Right ventricle myocardium inferior (tissue), 1 donor: Measurements from ENCODE around the gene TCP1. TPM values are rescaled to one million over a fixed set of nuclear protein-coding genes. Genes with fewer than 3 reads are reported as not detected.
"Not testable (repeated sequence)": the region's sequence is repeated elsewhere in the genome, so short reads cannot be mapped to it uniquely, and the experiment has no call there.

Experiments used
- ATAC-seq: fragments of 200-7000 bp; cut with Tn5 transposase; one replicate; pipeline ENCODE4 v1.9.1; 2020; ENCODE audit warnings: mild to moderate bottlenecking, moderate library complexity
- DNase-seq: peaks from one replicate; pipeline ENCODE4 v3.0.0; 2021; ENCODE audit errors: missing footprints
- intact Hi-C: fragments of 100-400 bp; cut with DNase I; formaldehyde crosslinking; loops from one replicate; pipeline ENCODE4 v1.11.0; 2022
- total RNA-seq: library from RNA; stranded (reverse); fragmentation: NEBNext Ultra II Directional; extraction: Animal tissue kit (Norgen Biotek cat#: 25700); gene quantifications from one replicate; pipeline ENCODE4 v1.2.1, GENCODE V29; 2021
- donor health status: DM: no; HTN: yes; CAD: no; lungs with severe emphysema.

TCP1 gene
- total RNA-seq, 1 donor from 2014 or later = 170 TPM

- intact Hi-C loops = no loop called here
Observed at GRCh38 chr6:159756508-159756907, 32.9 kb downstream of the TCP1 start.

GRCh38 chr6:159754959-159755914 lies 34.2 kb downstream of the TCP1 start:
- ATAC-seq (no peak), DNase-seq (no peak)
- intact Hi-C loops = no loop called here

More at GRCh38 chr6:159756508-159756907, 32.9 kb downstream of the TCP1 start:
- ATAC-seq = no peak
- DNase-seq = no peak

GRCh38 chr6:159754401-159754800 lies 35.0 kb downstream of the TCP1 start:
- DNase-seq = no peak
- ATAC-seq = no peak
- intact Hi-C loops = no loop called here

GRCh38 chr6:159753081-159753872 lies 36.1 kb downstream of the TCP1 start:
- no peak for DNase-seq
- no peak for ATAC-seq
- intact Hi-C loops = no loop called here

- DNase-seq = no peak
- intact Hi-C loops = no loop called here
- ATAC-seq = no peak
Observed at GRCh38 chr6:159751448-159751847, 38.0 kb downstream of the TCP1 start.

- not testable (repeated sequence) for ATAC-seq, DNase-seq
- intact Hi-C loops = loop anchor here (5.0 kb wide), 1 partner anchor 56 kb away; the partner anchor contains the start of gene SOD2
Observed at GRCh38 chr6:159748127-159748526, 41.3 kb downstream of the TCP1 start.

- no peak for DNase-seq
- ATAC-seq = peak; percentile 70
- intact Hi-C loops = loop anchor here (1.0 to 5.0 kb wide), 2 partner anchors 15 to 54 kb away; partner anchors contain the start of gene SOD2
Observed at GRCh38 chr6:159746759-159747158, 42.6 kb downstream of the TCP1 start.

- DNase-seq (no peak), ATAC-seq (no peak)
- intact Hi-C loops = loop anchor here (5.0 kb wide), 1 partner anchor 53 kb away; the partner anchor contains the start of gene SOD2
Observed at GRCh38 chr6:159745081-159745480, 44.3 kb downstream of the TCP1 start.

GRCh38 chr6:159742165-159742564 lies 47.2 kb downstream of the TCP1 start:
- intact Hi-C loops = no loop called here
- DNase-seq = no peak
- no peak for ATAC-seq

- DNase-seq = no peak
- ATAC-seq = no peak
- intact Hi-C loops = no loop called here
Observed at GRCh38 chr6:159739341-159739740, 50.1 kb downstream of the TCP1 start.

GRCh38 chr6:159736908-159737307 lies 52.5 kb downstream of the TCP1 start:
- no peak for ATAC-seq
- intact Hi-C loops = no loop called here
- DNase-seq = no peak

- DNase-seq, intact Hi-C loops, ATAC-seq: not testable (repeated sequence)
Observed at GRCh38 chr6:159733395-159733794, 56.0 kb downstream of the TCP1 start.

- DNase-seq, ATAC-seq, intact Hi-C loops: not testable (repeated sequence)
Observed at GRCh38 chr6:159732550-159732949, 56.9 kb downstream of the TCP1 start.

GRCh38 chr6:159730332-159730676 lies 59.1 kb downstream of the TCP1 start:
- intact Hi-C loops = no loop called here
- no peak for DNase-seq
- ATAC-seq = no peak

GRCh38 chr6:159729598-159730331 lies 59.6 kb downstream of the TCP1 start:
- DNase-seq (no peak), ATAC-seq (no peak)
- intact Hi-C loops = loop anchor here (2.0 kb wide), 1 partner anchor 59 kb away; the partner anchor contains the start of gene TCP1

- no peak for ATAC-seq
- no peak for DNase-seq
- intact Hi-C loops = loop anchor here (2.0 kb wide), 1 partner anchor 60 kb away; the partner anchor contains the start of gene TCP1
Observed at GRCh38 chr6:159728531-159728964, 60.9 kb downstream of the TCP1 start.
